ENCODE results near the gene PHLPP2. TPM values are rescaled to one million over a fixed set of nuclear protein-coding genes. Genes with fewer than 3 reads are reported as not detected.
A peak's percentile ranks its signal among the peaks of the same experiment; 100 is the strongest.

The PHLPP2 gene
- total RNA-seq, 5 donors from 2014 or later (not counting 1 experiment from before 2014, with no cell fraction given): 7.6 to 9.9 (median 9.3) TPM

- Mint-ChIP-seq H3K4me3 (peak overlapping the region in 1 of 3 donors; percentile 47), H3K27ac (no peak overlapping the region), H3K36me3 (no peaks in the 10 kb centered on the region), H3K4me1 (peaks cover 0 to 13% (median 6%) of the 10 kb centered on the region in 3 donors), H3K27me3 (peaks cover 5 to 17% of the 10 kb centered on the region in 2 donors), H3K9me3 (no peaks in the 10 kb centered on the region)
- no peak overlapping the region for H3K27ac ChIP-seq (ENCODE audit: low read length)
- H3K27me3 ChIP-seq (replicated peaks in 1 of 2; ENCODE audit: control insufficient read depth in 2 of 2, extremely low read depth in 1 of 2, insufficient read depth in 2 of 2, low read length in 1 of 2): peaks cover 9 to 38% of the 10 kb centered on the region in 2 experiments
- H3K9me3 ChIP-seq: no peaks in the 10 kb centered on the region
- CTCF ChIA-PET: no interaction called here
- 6% methylated on average over 3 of the region's 13 CpGs for WGBS (ENCODE audit: insufficient coverage)
- H3K36me3 ChIP-seq (ENCODE audit: control insufficient read depth in 2 of 2, extremely low read depth in 1 of 2, insufficient read depth in 1 of 2, low read length in 1 of 2): no peaks in the 10 kb centered on the region
- ATAC-seq (replicated peaks in 1 of 4): peak in 1 of 4 experiments; percentile 9
- POLR2A ChIA-PET: no interaction called here
- no peak overlapping the region for H3K4me3 ChIP-seq (ENCODE audit: control insufficient read depth in 1 of 2, extremely low read depth in 1 of 2, low read length in 1 of 2)
- H3K4me1 ChIP-seq (ENCODE audit: control insufficient read depth in 1 of 2, extremely low read depth in 1 of 2, insufficient read depth in 2 of 2, low read length in 2 of 2): peaks cover 0 to 12% of the 10 kb centered on the region in 2 experiments
- DNase-seq: no peak
Measured at GRCh38 chr16:71626858-71627213, 97.7 kb downstream of the PHLPP2 start.

- no peak within 1 kb of the TSS for H3K27ac ChIP-seq (ENCODE audit: low read length)
- H3K4me1 ChIP-seq (ENCODE audit: control insufficient read depth in 1 of 2, extremely low read depth in 1 of 2, insufficient read depth in 2 of 2, low read length in 2 of 2): peaks cover 0 to 12% of the 10 kb centered on the region in 2 experiments
- H3K4me3 ChIP-seq (ENCODE audit: control insufficient read depth in 1 of 2, extremely low read depth in 1 of 2, low read length in 1 of 2): peak within 1 kb of the TSS; percentile 45 to 50
- DNase-seq (peak in 22 of 35 experiments; percentile 7 to 42 (median 21)), ATAC-seq (replicated peaks in 1 of 4) (peak; percentile 13 to 26 (median 20))
- no peaks in the 10 kb centered on the region for H3K36me3 ChIP-seq (ENCODE audit: control insufficient read depth in 2 of 2, extremely low read depth in 1 of 2, insufficient read depth in 1 of 2, low read length in 1 of 2)
- peaks cover 0 to 17% (median 10%) of the 10 kb centered on the region in 3 donors for H3K4me1 Mint-ChIP-seq
- H3K4me3 Mint-ChIP-seq: peak within 1 kb of the TSS in 2 of 3 donors; percentile 28 to 47
- H3K9me3 ChIP-seq: no peaks in the 10 kb centered on the region
- H3K27me3 Mint-ChIP-seq: peaks cover 6 to 17% of the 10 kb centered on the region in 2 donors
- ChIA-PET CTCF (interaction anchor here in 1 of 2 donors (0.6 kb wide), 1 partner anchor 16 kb away, joined by 10 read pairs; no protein-coding TSS in a partner anchor), POLR2A (no interaction called here)
- H3K27ac Mint-ChIP-seq: no peak within 1 kb of the TSS
- WGBS (ENCODE audit: insufficient coverage): 3% methylated on average over 94 of the region's 98 CpGs
- H3K27me3 ChIP-seq (replicated peaks in 1 of 2; ENCODE audit: control insufficient read depth in 2 of 2, extremely low read depth in 1 of 2, insufficient read depth in 2 of 2, low read length in 1 of 2): peaks cover 9 to 38% of the 10 kb centered on the region in 2 experiments
- no peaks in the 10 kb centered on the region for H3K9me3 Mint-ChIP-seq
- no peaks in the 10 kb centered on the region for H3K36me3 Mint-ChIP-seq
Measured at GRCh38 chr16:71626018-71626857, 98.3 kb downstream of the PHLPP2 start, which contains the start of gene MARVELD3. Gene MARVELD3, plus strand, starts transcription at chr16:71626184. Its CDS starts 46 bp downstream, at chr16:71626230.

GRCh38 chr16:71625113-71625850, 99.2 kb downstream of the PHLPP2 start:
- ATAC-seq (replicated peaks in 1 of 4): no peak
- H3K36me3 Mint-ChIP-seq: no peaks in the 10 kb centered on the region

DNA sequence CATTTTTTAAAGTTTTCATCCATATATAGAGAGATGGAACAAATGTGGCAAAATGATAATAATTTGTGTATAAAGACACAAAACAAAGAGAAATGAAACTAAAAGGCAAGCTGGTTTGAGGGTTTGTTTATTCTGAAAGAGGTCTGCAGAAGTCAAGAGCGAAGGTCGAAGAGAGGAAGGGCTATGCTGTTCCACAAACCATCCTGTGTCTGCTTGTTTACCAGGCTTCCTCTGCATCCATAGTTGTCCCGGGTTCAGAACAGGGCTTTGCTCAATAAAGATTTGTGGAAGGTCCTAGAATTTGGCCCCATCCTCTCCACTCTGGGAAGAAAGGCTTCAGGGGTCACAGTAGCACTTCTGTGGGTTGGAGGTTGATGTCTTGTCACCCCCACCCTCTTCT, 100.9 kb downstream of the PHLPP2 start:
- no peaks in the 10 kb centered on the region for H3K9me3 ChIP-seq
- H3K27me3 Mint-ChIP-seq: peaks cover 13 to 17% of the 10 kb centered on the region in 2 donors
- no peaks in the 10 kb centered on the region for H3K36me3 Mint-ChIP-seq
- ChIA-PET POLR2A (no interaction called here), CTCF (no interaction called here)
- no peak overlapping the region for H3K27ac Mint-ChIP-seq
- H3K4me1 ChIP-seq (ENCODE audit: control insufficient read depth in 1 of 2, extremely low read depth in 1 of 2, insufficient read depth in 2 of 2, low read length in 2 of 2): peaks cover 0 to 12% of the 10 kb centered on the region in 2 experiments
- H3K9me3 Mint-ChIP-seq: no peaks in the 10 kb centered on the region
- ATAC-seq (replicated peaks in 1 of 4): no peak
- no peaks in the 10 kb centered on the region for H3K36me3 ChIP-seq (ENCODE audit: control insufficient read depth in 2 of 2, extremely low read depth in 1 of 2, insufficient read depth in 1 of 2, low read length in 1 of 2)
- WGBS (ENCODE audit: insufficient coverage): no CpG with 5 or more reads among the region's 3 CpGs
- no peak overlapping the region for H3K4me3 Mint-ChIP-seq
- H3K27ac ChIP-seq (ENCODE audit: low read length): no peak overlapping the region
- H3K4me3 ChIP-seq (ENCODE audit: control insufficient read depth in 1 of 2, extremely low read depth in 1 of 2, low read length in 1 of 2): no peak overlapping the region
- DNase-seq: no peak
- H3K4me1 Mint-ChIP-seq: peaks cover 0 to 21% (median 11%) of the 10 kb centered on the region in 3 donors
- H3K27me3 ChIP-seq (replicated peaks in 1 of 2; ENCODE audit: control insufficient read depth in 2 of 2, extremely low read depth in 1 of 2, insufficient read depth in 2 of 2, low read length in 1 of 2): peaks cover 9 to 38% of the 10 kb centered on the region in 2 experiments

More at GRCh38 chr16:71625113-71625850, 99.2 kb downstream of the PHLPP2 start:
- Histone ChIP-seq H3K4me3 (ENCODE audit: control insufficient read depth in 1 of 2, extremely low read depth in 1 of 2, low read length in 1 of 2) (no peak overlapping the region), H3K9me3 (no peaks in the 10 kb centered on the region), H3K27me3 (replicated peaks in 1 of 2; ENCODE audit: control insufficient read depth in 2 of 2, extremely low read depth in 1 of 2, insufficient read depth in 2 of 2, low read length in 1 of 2) (peaks cover 9 to 38% of the 10 kb centered on the region in 2 experiments), H3K4me1 (ENCODE audit: control insufficient read depth in 1 of 2, extremely low read depth in 1 of 2, insufficient read depth in 2 of 2, low read length in 2 of 2) (peaks cover 0 to 12% of the 10 kb centered on the region in 2 experiments), H3K27ac (ENCODE audit: low read length) (no peak overlapping the region), H3K36me3 (ENCODE audit: control insufficient read depth in 2 of 2, extremely low read depth in 1 of 2, insufficient read depth in 1 of 2, low read length in 1 of 2) (no peaks in the 10 kb centered on the region)
- CTCF ChIA-PET: no interaction called here
- POLR2A ChIA-PET: no interaction called here
- peaks cover 9 to 17% of the 10 kb centered on the region in 2 donors for H3K27me3 Mint-ChIP-seq
- peaks cover 0 to 21% (median 11%) of the 10 kb centered on the region in 3 donors for H3K4me1 Mint-ChIP-seq
- 83% methylated on average over 7 of the region's 7 CpGs for WGBS (ENCODE audit: insufficient coverage)
- H3K4me3 Mint-ChIP-seq: peak overlapping the region in 1 of 3 donors; percentile 37
- no peak overlapping the region for H3K27ac Mint-ChIP-seq
- DNase-seq: no peak
- no peaks in the 10 kb centered on the region for H3K9me3 Mint-ChIP-seq

- Mint-ChIP-seq H3K27ac (no peak overlapping the region), H3K4me1 (peaks cover 0 to 21% (median 11%) of the 10 kb centered on the region in 3 donors), H3K4me3 (no peak overlapping the region), H3K9me3 (no peaks in the 10 kb centered on the region), H3K36me3 (no peaks in the 10 kb centered on the region), H3K27me3 (peaks cover 13 to 17% of the 10 kb centered on the region in 2 donors)
- no peak for DNase-seq
- no peak overlapping the region for H3K4me3 ChIP-seq (ENCODE audit: control insufficient read depth in 1 of 2, extremely low read depth in 1 of 2, low read length in 1 of 2)
- H3K4me1 ChIP-seq (ENCODE audit: control insufficient read depth in 1 of 2, extremely low read depth in 1 of 2, insufficient read depth in 2 of 2, low read length in 2 of 2): peaks cover 0 to 12% of the 10 kb centered on the region in 2 experiments
- CTCF ChIA-PET: no interaction called here
- H3K9me3 ChIP-seq: no peaks in the 10 kb centered on the region
- no peak overlapping the region for H3K27ac ChIP-seq (ENCODE audit: low read length)
- POLR2A ChIA-PET: no interaction called here
- ATAC-seq (replicated peaks in 1 of 4): peak in 1 of 4 experiments; percentile 35
- H3K36me3 ChIP-seq (ENCODE audit: control insufficient read depth in 2 of 2, extremely low read depth in 1 of 2, insufficient read depth in 1 of 2, low read length in 1 of 2): no peaks in the 10 kb centered on the region
- peaks cover 9 to 25% of the 10 kb centered on the region in 2 experiments for H3K27me3 ChIP-seq (replicated peaks in 1 of 2; ENCODE audit: control insufficient read depth in 2 of 2, extremely low read depth in 1 of 2, insufficient read depth in 2 of 2, low read length in 1 of 2)
Measured at GRCh38 chr16:71622088-71622487, 102.4 kb downstream of the PHLPP2 start.

GRCh38 chr16:71618429-71618828, 106.1 kb downstream of the PHLPP2 start:
- no peak overlapping the region for H3K27ac ChIP-seq (ENCODE audit: low read length)
- no peak for ATAC-seq (replicated peaks in 1 of 4)
- H3K9me3 ChIP-seq: no peaks in the 10 kb centered on the region
- H3K27me3 ChIP-seq (replicated peaks in 1 of 2; ENCODE audit: control insufficient read depth in 2 of 2, extremely low read depth in 1 of 2, insufficient read depth in 2 of 2, low read length in 1 of 2): peaks cover 0 to 20% of the 10 kb centered on the region in 2 experiments
- DNase-seq: no peak
- no peak overlapping the region for H3K4me3 ChIP-seq (ENCODE audit: control insufficient read depth in 1 of 2, extremely low read depth in 1 of 2, low read length in 1 of 2)
- CTCF ChIA-PET: no interaction called here
- no CpG with 5 or more reads among the region's 4 CpGs for WGBS (ENCODE audit: insufficient coverage)
- no peaks in the 10 kb centered on the region for H3K4me1 ChIP-seq (ENCODE audit: control insufficient read depth in 1 of 2, extremely low read depth in 1 of 2, insufficient read depth in 2 of 2, low read length in 2 of 2)
- no peaks in the 10 kb centered on the region for H3K36me3 Mint-ChIP-seq
- H3K36me3 ChIP-seq (ENCODE audit: control insufficient read depth in 2 of 2, extremely low read depth in 1 of 2, insufficient read depth in 1 of 2, low read length in 1 of 2): no peaks in the 10 kb centered on the region
- no peaks in the 10 kb centered on the region for H3K9me3 Mint-ChIP-seq
- peaks cover 0 to 17% (median 11%) of the 10 kb centered on the region in 3 donors for H3K4me1 Mint-ChIP-seq
- no peak overlapping the region for H3K27ac Mint-ChIP-seq
- H3K27me3 Mint-ChIP-seq: peaks cover 20 to 23% of the 10 kb centered on the region in 2 donors
- no peak overlapping the region for H3K4me3 Mint-ChIP-seq
- POLR2A ChIA-PET: interaction anchor here in 1 of 2 donors (0.6 kb wide), 1 partner anchor 30 kb away, joined by 3 read pairs; no protein-coding TSS in a partner anchor

All from T-cell (primary cell).